SIG-M5 treated with dmso at 0.1 percent for 504 hours (cell line): Measurements from ENCODE around the gene IKZF2.
"Not testable (repeated sequence)": the region's sequence is repeated elsewhere in the genome, so short reads cannot be mapped to it uniquely, and the experiment has no call there.

ENCODE experiments used
- DNase-seq: peaks from one replicate; lab custom pipeline; 2025; ENCODE audit not compliant: unreplicated experiment; lab: John Stamatoyannopoulos, UW

IKZF2 gene

GRCh38 chr2:213046431-213046830, 105.0 kb downstream of the IKZF2 start:
- no peak for DNase-seq

- DNase-seq, result no peak
These were observed 107.8 kb downstream of the IKZF2 start for GRCh38 chr2:213043566-213043965.

GRCh38 chr2:213042262-213042661, 109.2 kb downstream of the IKZF2 start:
- DNase-seq, result no peak

GRCh38 chr2:213036836-213037235, 114.6 kb downstream of the IKZF2 start:
- no peak for DNase-seq

- no peak for DNase-seq
These were observed 116.8 kb downstream of the IKZF2 start for GRCh38 chr2:213034585-213034984.

GRCh38 chr2:213032607-213033006, 118.8 kb downstream of the IKZF2 start:
- no peak for DNase-seq

- DNase-seq, result no peak
These were observed 128.4 kb downstream of the IKZF2 start for GRCh38 chr2:213022987-213023386.

GRCh38 chr2:213021971-213022899, 129.2 kb downstream of the IKZF2 start:
- DNase-seq, result no peak

GRCh38 chr2:213020913-213021312, 130.5 kb downstream of the IKZF2 start:
- DNase-seq, result not testable (repeated sequence)

GRCh38 chr2:213020268-213020667, 131.1 kb downstream of the IKZF2 start:
- no peak for DNase-seq

GRCh38 chr2:213019368-213019767, 132.0 kb downstream of the IKZF2 start:
- no peak for DNase-seq

GRCh38 chr2:213018340-213018901, 133.0 kb downstream of the IKZF2 start:
- no peak for DNase-seq

GRCh38 chr2:213017404-213017803, 134.0 kb downstream of the IKZF2 start:
- no peak for DNase-seq

GRCh38 chr2:213016984-213017351, 134.4 kb downstream of the IKZF2 start:
- no peak for DNase-seq

- DNase-seq, result no peak
These were observed 135.0 kb downstream of the IKZF2 start for GRCh38 chr2:213016166-213016983.

- DNase-seq, result no peak
These were observed 135.8 kb downstream of the IKZF2 start for GRCh38 chr2:213015387-213016165.

- DNase-seq, result no peak
These were observed 137.4 kb downstream of the IKZF2 start for GRCh38 chr2:213013979-213014378.

GRCh38 chr2:213011505-213011904, 139.9 kb downstream of the IKZF2 start:
- DNase-seq, result no peak

GRCh38 chr2:213010106-213010779, 141.2 kb downstream of the IKZF2 start:
- DNase-seq, result no peak

- DNase-seq, result no peak
These were observed 144.0 kb downstream of the IKZF2 start for GRCh38 chr2:213007290-213007838.
